ENCODE results near the gene PIGW. TPM values are rescaled to one million over a fixed set of nuclear protein-coding genes. Genes with fewer than 3 reads are reported as not detected.

Gene PIGW
- polyA plus RNA-seq, 3 donors: 9.1 to 13.7 (median 12.2) TPM

DNA sequence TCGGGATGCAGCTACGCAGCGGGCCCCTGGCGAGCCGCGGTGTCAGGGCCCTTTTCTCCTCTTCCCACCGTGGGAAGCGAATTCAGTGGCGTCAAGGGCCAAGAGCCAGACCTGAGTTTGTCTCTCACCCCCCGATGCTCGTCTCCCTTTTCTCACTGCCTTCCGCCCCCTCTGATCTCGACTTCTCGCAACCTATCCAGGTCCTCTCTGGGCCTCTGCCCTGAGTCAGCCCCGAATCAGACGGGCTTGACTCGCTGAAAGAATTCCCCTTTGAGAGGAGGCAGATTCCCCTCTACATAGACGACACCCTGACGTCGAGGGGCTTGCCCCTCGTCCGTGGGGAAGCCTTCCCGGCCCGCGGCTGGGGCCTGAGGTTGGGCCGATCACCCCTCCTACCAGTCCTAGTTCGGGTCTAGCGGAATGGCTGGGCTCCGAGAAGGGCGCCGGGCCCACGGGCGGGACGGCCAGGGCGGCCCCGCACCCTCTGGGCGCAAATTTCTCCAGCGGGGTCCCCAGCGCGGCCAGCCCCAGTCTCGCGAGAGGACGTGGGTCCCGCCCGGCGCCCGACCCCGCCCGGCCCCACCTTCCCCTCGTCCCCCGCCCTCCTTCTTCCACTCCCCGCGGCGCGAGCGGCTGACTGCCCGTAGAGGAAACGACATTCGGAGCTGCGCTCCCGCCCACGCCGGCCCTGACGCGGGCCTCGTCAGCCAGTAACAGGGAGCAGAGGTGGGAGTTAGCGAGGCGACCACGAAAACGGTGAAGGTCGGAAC, 9.7 kb downstream of the PIGW start, which contains the start of gene GGNBP2:
GGNBP2 (plus strand) TSS at position 613 of the 770 bp plus-strand sequence. CDS start 806 bp downstream, outside the sequence.
- DNase-seq: peak; percentile 92

DNA sequence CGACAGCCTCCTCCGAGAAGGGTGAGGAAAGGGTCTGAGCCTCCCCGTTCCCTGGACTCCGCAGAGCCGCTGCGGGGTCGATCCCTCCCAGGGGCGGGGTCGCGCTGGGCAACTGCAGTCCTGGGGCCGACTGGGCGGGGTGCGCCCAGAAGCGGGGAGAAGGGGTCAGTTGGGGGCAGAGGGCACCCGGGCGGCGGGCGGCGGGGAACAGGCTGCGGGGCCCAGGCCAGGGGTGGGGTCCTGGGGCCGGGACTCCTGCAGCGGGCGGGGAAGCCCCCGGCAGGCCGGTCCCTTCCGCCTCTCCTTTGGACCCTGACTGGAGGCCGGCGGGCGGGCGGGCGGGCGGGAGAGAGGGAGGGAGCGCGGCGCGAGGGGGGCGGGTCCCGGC, 10.3 kb downstream of the PIGW start:
- no peak for DNase-seq

DNA sequence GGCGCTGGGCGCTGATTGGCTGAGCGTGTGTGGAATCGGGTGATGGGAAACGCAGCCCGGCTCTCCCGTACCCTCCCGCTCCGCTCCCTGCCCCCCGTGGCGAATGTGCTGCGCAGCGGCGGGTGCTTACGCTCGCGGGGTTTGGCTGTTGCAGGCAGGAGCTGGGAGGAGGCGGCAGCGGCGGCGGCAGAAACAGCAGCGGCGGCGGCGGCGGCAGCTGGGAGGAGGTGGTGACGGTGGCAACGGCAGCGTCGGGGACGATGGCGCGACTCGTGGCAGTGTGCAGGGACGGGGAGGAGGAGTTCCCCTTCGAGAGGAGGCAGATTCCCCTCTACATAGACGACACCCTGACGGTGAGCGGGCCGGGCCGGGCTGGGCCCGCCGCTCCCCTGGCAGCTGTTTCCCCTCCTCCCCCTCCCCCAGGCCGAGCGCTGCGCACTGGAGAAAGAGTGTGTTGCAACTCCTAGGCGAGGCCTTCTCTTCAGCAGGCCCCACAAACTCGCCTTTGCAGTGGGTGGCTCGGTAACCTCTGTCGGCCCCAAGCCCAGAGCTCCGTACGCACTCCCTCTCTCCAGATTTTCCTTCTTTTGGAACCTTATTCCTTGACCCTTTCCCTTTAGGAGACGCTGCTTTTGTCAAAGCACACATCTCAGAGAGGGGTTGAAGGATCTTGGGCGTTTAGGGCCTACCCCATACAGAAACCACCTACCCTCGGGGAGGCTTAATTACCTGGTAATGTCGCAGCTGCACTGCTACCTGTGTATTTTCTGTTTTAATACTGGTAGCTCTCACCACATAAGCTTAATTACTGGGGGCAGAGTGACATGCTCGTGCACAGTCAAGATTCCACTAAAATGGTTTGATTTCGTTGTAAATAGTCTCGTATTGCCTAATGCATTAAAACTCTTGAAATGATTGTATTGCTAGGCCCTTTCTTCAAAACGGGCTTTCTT, 11.0 kb downstream of the PIGW start:
- DNase-seq: peak; percentile 98

DNA sequence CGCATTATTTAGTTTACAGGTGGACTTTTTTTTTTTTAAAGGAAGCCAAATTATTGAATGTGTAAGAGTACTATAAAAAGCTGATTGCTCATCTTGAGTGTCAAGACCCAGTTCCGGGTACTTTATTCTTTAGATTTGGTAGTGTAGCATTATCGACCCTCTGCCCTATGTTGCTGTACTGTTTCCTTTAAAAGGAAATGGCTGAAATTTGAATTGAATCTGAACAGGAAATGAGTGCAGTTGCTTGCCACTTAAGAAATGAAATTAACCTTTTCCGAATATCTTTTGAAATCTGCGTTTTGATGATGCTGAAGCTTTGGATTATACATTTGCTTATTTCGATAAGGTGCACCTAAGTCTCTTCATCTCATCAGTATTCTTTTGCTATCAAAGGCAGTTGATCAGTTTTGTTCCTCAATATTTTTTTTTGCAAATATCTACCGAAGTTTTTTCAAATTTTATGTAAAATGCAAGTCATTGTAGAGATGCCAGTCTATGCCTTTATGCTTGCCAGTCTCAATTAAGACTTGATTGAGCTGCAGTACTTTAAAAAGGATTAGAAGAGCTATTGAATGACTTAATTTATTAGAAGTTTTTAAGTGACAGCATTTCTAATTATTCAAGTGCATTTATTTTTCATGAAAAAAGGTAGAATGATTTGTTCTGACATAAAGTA, 11.8 kb downstream of the PIGW start:
- DNase-seq: no peak

DNA sequence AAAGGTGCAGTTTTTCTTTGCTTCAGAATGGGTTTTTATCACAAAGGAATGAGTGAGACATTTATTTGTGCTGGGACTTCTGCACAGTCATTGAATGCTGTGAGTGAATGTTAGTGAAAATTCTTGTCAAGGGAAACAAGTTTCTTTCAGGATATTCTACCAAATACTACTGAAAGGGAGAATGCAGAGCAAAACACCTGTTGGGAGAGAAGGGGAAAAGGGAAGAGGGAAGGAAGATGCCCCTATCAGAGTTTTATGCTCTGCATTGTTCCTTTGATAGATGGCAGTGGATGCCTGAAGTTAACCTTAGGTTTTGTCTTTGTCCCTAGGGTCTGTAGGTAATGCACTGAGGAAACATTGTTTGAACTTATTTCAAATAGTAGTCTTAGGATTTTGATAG, 13.0 kb downstream of the PIGW start:
- no peak for DNase-seq

DNA sequence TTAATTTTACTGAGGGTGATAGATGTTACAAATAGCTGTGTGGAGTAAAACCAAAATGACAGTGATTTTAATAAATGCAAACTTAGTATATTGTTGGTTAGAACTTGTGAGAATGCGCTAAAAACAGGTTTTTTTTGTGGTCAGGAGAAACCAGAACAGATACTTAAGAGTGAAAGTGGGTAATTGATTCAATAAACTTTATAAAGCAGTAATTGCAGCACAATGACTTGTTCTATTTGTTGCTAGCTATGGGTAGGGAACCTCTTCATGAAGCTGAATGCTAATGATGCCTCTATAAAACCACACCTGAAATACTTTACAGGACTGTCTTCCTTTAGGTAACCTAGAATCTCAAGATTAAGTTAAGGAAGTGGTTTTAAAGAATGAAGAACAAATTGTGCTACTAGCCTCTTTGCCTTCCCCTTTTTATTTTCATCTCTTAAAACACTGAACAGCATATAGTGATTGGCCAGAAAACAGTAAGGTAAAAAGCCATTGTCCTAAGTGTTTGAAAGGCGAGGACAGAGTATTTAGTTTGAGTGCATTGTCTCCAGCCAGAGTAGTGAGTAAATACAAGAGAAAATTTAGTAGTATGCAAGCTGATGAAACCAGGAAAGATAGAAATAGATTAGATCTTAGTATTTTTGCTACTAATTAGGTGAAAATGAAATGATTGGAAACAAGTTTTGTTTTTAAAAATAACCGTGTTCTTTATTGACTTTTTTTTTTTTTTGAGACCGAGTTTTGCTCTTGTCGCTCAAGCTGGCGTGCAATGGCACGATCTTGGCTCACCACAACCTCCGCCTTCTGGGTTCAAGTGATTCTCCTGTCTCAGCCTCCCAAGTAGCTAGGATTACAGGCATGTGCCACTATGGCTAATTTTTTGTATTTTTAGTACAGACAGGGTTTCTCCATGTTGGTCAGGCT, 16.0 kb downstream of the PIGW start:
- no peak for DNase-seq

DNA sequence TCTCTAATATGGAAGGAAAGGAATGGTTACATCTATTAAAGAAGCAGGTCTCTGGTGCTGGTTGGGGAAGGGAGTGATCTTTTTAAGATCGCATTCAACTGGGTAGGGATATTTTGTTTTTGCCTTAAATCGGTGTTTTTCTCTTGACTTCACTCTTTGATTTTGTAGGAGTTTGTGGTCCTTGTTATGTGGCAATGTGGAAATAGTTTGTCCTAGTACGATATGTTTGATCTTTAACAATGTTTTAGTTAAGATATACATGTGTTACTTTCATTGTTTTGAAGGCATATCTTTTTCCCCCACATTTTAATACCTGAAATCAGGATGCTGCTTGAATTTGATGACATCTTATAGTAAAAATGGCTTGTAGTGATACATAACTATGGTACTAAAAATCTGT, 18.7 kb downstream of the PIGW start:
- DNase-seq: no peak

DNA sequence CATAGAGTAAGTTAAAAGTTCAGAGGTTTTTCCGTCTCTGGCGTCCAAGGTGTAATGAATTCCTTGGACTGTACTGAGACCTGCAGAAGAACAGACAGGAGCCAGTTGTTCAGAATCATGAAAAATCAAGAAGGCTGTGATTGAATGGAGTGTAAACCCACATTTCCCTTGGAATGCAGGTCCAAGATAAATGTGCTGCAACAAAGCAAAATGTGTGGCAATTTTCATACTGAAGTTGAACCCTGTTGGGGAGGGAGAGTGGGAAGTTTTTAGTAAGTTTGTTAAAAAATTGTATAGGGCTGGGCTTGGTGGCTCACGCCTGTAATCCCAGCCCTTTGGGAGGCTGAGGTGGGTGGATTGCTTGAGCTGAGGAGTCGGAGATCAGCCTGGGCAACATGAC, 31.3 kb downstream of the PIGW start:
- DNase-seq: no peak

DNA sequence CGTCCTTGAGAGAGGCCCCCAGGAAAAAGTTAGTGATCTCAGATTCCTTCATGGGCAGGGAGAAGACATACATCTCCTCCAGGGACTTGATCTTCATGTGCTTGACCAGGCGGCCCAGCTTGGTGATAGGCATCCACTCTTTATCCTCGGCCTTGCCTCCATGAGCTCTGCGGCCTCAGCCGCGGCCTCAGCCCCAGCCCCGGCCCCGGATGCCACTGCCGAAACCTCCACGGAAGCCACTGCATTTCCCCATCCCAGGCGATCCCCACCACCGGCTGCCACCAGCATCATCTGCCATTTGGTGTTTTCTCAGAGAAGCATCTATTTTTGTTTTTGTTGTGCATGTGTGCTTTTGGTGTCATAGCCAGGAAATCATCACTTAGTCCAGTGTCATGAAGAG, 40.2 kb downstream of the PIGW start:
- DNase-seq: no peak

DNA sequence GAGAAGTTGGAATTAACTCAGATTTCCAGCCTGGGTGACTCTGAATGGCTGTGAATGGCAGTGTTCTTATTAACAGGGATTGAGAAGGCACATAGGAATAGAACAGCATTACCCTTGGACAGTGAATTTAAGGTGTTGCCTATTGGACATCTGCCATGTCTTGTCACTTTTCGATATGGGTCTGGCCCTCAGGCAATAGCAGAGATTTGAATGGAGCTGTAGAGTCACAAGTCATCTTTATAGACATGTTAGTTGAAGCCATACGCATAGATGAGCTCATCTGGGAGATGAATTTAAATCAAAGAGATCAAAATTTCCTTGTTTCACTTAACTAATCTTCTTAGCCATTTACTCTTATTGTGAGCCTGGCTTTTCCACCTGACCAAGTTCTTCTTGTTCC, 42.0 kb downstream of the PIGW start:
- no peak for DNase-seq

DNA sequence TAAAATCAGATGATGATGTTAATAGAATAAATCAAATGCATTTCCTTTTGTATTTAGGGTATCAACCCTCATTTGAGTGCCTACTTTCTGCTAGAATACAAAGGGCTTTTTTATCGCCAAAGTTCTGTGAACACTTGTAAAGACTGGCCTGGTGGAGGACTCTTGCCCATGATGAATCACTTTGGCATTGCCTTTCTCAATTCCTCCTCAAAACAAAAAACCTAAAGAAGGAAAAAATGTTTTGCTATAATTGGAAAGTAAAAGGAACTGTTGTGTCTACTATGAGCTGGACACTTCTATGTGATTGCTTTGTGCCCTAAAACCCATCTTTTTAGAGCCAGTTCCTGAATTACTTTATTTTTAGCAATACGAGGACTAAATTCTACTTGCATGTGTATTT, 43.9 kb downstream of the PIGW start:
- DNase-seq: no peak

DNA sequence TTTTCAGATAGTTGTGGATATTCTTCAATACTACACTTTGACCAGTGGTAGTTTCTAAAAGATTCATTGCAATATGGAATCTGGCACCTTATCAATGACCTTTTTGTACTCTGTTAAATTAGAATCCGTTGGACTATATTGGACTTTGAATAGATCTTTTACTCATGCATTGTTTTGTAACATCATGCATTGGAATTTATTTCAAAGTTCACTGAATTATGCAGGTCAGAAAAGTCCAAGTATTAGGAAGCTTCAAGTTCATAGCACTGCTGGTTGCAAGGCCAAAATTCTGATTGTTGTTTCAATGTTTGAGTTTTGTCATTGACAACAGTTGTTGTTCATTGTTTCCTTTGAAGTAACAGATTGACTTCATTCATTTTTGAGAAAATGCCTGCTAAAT, 49.0 kb downstream of the PIGW start:
- DNase-seq: no peak

DNA sequence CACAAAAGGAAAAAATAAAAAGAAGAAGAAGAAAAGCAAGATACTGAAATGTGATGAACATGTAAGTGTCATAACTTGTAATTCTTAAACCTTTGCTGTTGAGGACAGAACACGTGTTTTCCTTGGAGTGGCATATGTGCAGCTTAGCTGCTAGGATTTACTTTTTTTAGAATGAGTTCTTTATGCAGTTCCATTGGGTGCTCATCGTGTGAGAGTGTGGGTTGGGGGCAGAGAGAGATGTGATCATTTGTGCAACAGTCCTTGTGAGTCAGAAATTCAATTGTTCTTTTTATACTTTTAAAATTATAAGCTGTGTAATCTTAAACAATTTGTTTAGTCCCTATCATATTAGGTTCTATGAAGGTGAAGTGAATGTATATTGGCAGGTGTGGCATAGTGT, 51.4 kb downstream of the PIGW start:
- no peak for DNase-seq

Other genes starting within 250 kb of the PIGW start
- not detected for gene TBC1D3G, start 211.1 kb upstream of the PIGW start, polyA plus RNA-seq (ENCODE audit: insufficient read length in 3 of 3)
- 1 to 10 TPM in 1 of 3 donors, not detected in 2; 9.8 TPM for gene TBC1D3H, start 146.6 kb upstream of the PIGW start, polyA plus RNA-seq (ENCODE audit: insufficient read length in 3 of 3)
- 10 to 100 TPM; 62.3 to 66.5 (median 64.3) TPM for gene ZNHIT3, start 48.3 kb upstream of the PIGW start, polyA plus RNA-seq (ENCODE audit: insufficient read length in 3 of 3)
- gene MYO19, start 119 bp upstream of the PIGW start, polyA plus RNA-seq (ENCODE audit: insufficient read length in 3 of 3): 10 to 100 TPM; 37.0 to 67.6 (median 67.1) TPM
- 100 to 1,000 TPM in 1 of 3 donors, 10 to 100 TPM in 2; 75.5 to 101 (median 85.5) TPM for gene GGNBP2, start 9.9 kb downstream of the PIGW start, polyA plus RNA-seq (ENCODE audit: insufficient read length in 3 of 3)
- 10 to 100 TPM; 23.3 to 32.3 (median 26.8) TPM for gene DHRS11, start 56.9 kb downstream of the PIGW start, polyA plus RNA-seq (ENCODE audit: insufficient read length in 3 of 3)
- gene MRM1, start 66.6 kb downstream of the PIGW start, polyA plus RNA-seq (ENCODE audit: insufficient read length in 3 of 3): 1 to 10 TPM; 5.0 to 5.9 (median 5.8) TPM